IMR-90 (cell line): ENCODE data around the gene ABR. TPM values are rescaled to one million over a fixed set of nuclear protein-coding genes. Genes with fewer than 3 reads are reported as not detected.

ENCODE experiments used
- ATAC-seq: fragments of 200-7000 bp; cut with Tn5 transposase; 2 replicates; pipeline ENCODE4 v1.9.1; 2020; ENCODE audit warnings: low read depth, mild to moderate bottlenecking, moderate library complexity
- BruUV-seq: library from RNA; stranded (reverse); fragments of 400-500 nt; replicated peaks from 2 replicates; lab custom pipeline; 2021; lab: Mats Ljungman, UMichigan
- CTCF ChIA-PET: fragments of 300-600 bp; formaldehyde crosslinking; extraction: SDS; loops from one replicate; lab custom pipeline; 2021; ENCODE audit warnings: antibody characterized with exemption; lab: Yijun Ruan, JAX
- POLR2A ChIA-PET: fragments of 300-600 bp; sonication (Branson Sonifier 250); formaldehyde crosslinking; loops from one replicate; lab custom pipeline; 2022; ENCODE audit warnings: antibody characterized with exemption; ENCODE audit not compliant: unreplicated experiment; lab: Charles Lee
- DNase-seq: peaks from one replicate; pipeline ENCODE4 v3.0.0; 2013
- H2AFZ ChIP-seq: replicated peaks from 2 replicates; pipeline ENCODE3; 2013; ENCODE audit warnings: low read length, mild to moderate bottlenecking; ENCODE audit not compliant: poor library complexity
- H2AK5ac ChIP-seq: 2 replicates; pipeline ENCODE4 v1.6.1; 2013; ENCODE audit warnings: low read depth, low read length, inconsistent platforms
- H2AK9ac ChIP-seq: replicated peaks from 2 replicates; pipeline ENCODE3; 2013; ENCODE audit warnings: mild to moderate bottlenecking, low read depth, low read length, moderate library complexity; ENCODE audit not compliant: poor library complexity
- H2BK120ac ChIP-seq: 2 replicates; pipeline ENCODE4 v1.6.1; 2013; ENCODE audit warnings: low read depth, low read length, inconsistent platforms
- H2BK15ac ChIP-seq: 3 replicates; pipeline ENCODE4 v1.6.1; 2013; ENCODE audit warnings: low read depth, low read length, inconsistent platforms
- H2BK20ac ChIP-seq: 2 replicates; pipeline ENCODE4 v1.6.1; 2013; ENCODE audit warnings: low read depth, mild to moderate bottlenecking, inconsistent platforms, low read length, moderate library complexity
- H2BK5ac ChIP-seq: 2 replicates; pipeline ENCODE4 v1.6.1; 2013; ENCODE audit warnings: mild to moderate bottlenecking, low read depth, low read length, inconsistent platforms; ENCODE audit not compliant: poor library complexity, severe bottlenecking
- H3K14ac ChIP-seq: replicated peaks from 2 replicates; pipeline ENCODE4 v1.6.1; 2013; ENCODE audit warnings: low read depth, low read length, inconsistent platforms
- H3K18ac ChIP-seq: 2 replicates; pipeline ENCODE4 v1.6.1; 2013; ENCODE audit warnings: low read depth, low read length, control low read depth
- H3K23ac ChIP-seq: 2 replicates; pipeline ENCODE4 v1.6.1; 2013; ENCODE audit warnings: low read depth, low read length, inconsistent platforms
- H3K27ac ChIP-seq: 2 replicates; pipeline ENCODE4 v1.5.1; 2013; ENCODE audit warnings: mild to moderate bottlenecking, control low read depth, low read length; ENCODE audit not compliant: insufficient read depth
- H3K27me3 ChIP-seq: 2 replicates; pipeline ENCODE4 v1.6.1; 2013; ENCODE audit warnings: low read length; ENCODE audit not compliant: control insufficient read depth, insufficient read depth
- H3K36me3 ChIP-seq: 2 replicates; pipeline ENCODE4 v1.6.1; 2013; ENCODE audit warnings: low read length, mixed read lengths; ENCODE audit not compliant: control insufficient read depth, insufficient read depth
- H3K4ac ChIP-seq: 2 replicates; pipeline ENCODE4 v1.6.1; 2013; ENCODE audit warnings: low read depth, low read length, inconsistent platforms
- H3K4me1 ChIP-seq: 2 replicates; pipeline ENCODE4 v1.6.1; 2013; ENCODE audit warnings: low read length, mixed read lengths; ENCODE audit not compliant: control insufficient read depth, insufficient read depth
- H3K4me2 ChIP-seq: 2 replicates; pipeline ENCODE4 v1.6.1; 2013; ENCODE audit warnings: low read depth, mild to moderate bottlenecking, control low read depth, low read length, moderate library complexity
- H3K4me3 ChIP-seq: 2 replicates; pipeline ENCODE4 v1.5.1; 2013; ENCODE audit warnings: low read depth, mild to moderate bottlenecking, control low read depth, low read length, moderate library complexity; ENCODE audit not compliant: insufficient read depth
- H3K56ac ChIP-seq: 2 replicates; pipeline ENCODE4 v1.6.1; 2013; ENCODE audit warnings: low read length, inconsistent platforms; ENCODE audit not compliant: insufficient read depth; ENCODE audit errors: extremely low read depth
- H3K79me1 ChIP-seq, 2 experiments: 2 replicates each; pipeline ENCODE4 v1.6.1; 2013; ENCODE audit warnings: low read length in 2 of 2, inconsistent platforms in 1 of 2, low read depth in 1 of 2
- H3K9ac ChIP-seq: 2 replicates; pipeline ENCODE4 v1.6.1; 2013; ENCODE audit warnings: low read depth, low read length, control low read depth
- H3K9me1 ChIP-seq: 2 replicates; pipeline ENCODE4 v1.6.1; 2013; ENCODE audit warnings: low read length, inconsistent platforms; ENCODE audit not compliant: insufficient read depth
- H3K9me3 ChIP-seq: 2 replicates; pipeline ENCODE4 v1.6.1; 2013; ENCODE audit warnings: low read length; ENCODE audit not compliant: control insufficient read depth, insufficient read depth
- H4K20me1 ChIP-seq: 2 replicates; pipeline ENCODE4 v1.6.1; 2013; ENCODE audit warnings: low read length, inconsistent platforms; ENCODE audit not compliant: insufficient read depth
- H4K5ac ChIP-seq: 2 replicates; pipeline ENCODE4 v1.6.1; 2013; ENCODE audit warnings: mild to moderate bottlenecking, low read depth, low read length, control low read depth
- H4K8ac ChIP-seq, 2 experiments: 2 replicates each; pipeline ENCODE4 v1.6.1; 2013; ENCODE audit warnings: low read depth in 2 of 2, low read length in 2 of 2, control low read depth in 1 of 2, inconsistent platforms in 1 of 2
- H4K91ac ChIP-seq: 2 replicates; pipeline ENCODE4 v1.6.1; 2013; ENCODE audit warnings: low read depth, low read length, inconsistent platforms; ENCODE audit not compliant: insufficient read depth
- MAZ ChIP-seq: IDR thresholded peaks from 2 replicates; pipeline ENCODE4 v1.6.1; 2012; ENCODE audit warnings: low read depth, mild to moderate bottlenecking, low read length, improper control_type of control experiment, moderate library complexity, borderline replicate concordance
- MXI1 ChIP-seq: IDR thresholded peaks from 2 replicates; pipeline ENCODE4 v1.6.1; 2012; ENCODE audit warnings: low read depth, mild to moderate bottlenecking, low read length, moderate library complexity, borderline replicate concordance
- NFE2L2 ChIP-seq: fragments of 150-350 bp; IDR thresholded peaks from 2 replicates; pipeline ENCODE4 v1.6.1; 2016; ENCODE audit warnings: low read depth, mild to moderate bottlenecking, low read length
- POLR2A ChIP-seq: IDR thresholded peaks from 2 replicates; pipeline ENCODE4 v1.6.1; 2012; ENCODE audit warnings: mild to moderate bottlenecking, low read depth, low read length
- SMC3 ChIP-seq: fragments of 150-350 bp; IDR thresholded peaks from 2 replicates; pipeline ENCODE4 v1.6.1; 2016; ENCODE audit warnings: low read depth, mild to moderate bottlenecking, antibody characterized with exemption, low read length, moderate library complexity
- WGBS, 2 experiments: methylation state at CpG; one replicate each; pipeline versions ENCODE4 v1.1.5 to v1.1.7; 2013; ENCODE audit warnings: missing lambda C conversion rate in 2 of 2; ENCODE audit not compliant: insufficient read length in 1 of 2; ENCODE audit errors: extremely low coverage in 2 of 2; 5-methylcytosine and 5-hydroxymethylcytosine counted together
- dilution Hi-C: fragments of 300-500 bp; cut with HindIII; formaldehyde crosslinking; loops from one replicate; pipeline ENCODE4 v1.14.3; 2018; ENCODE audit warnings: low sequenced_read_pairs; ENCODE audit not compliant: unreplicated experiment
- in situ Hi-C: fragments of 300-500 bp; cut with MboI; formaldehyde crosslinking; loops from 3 replicates; pipeline ENCODE4 v1.14.3; 2019; ENCODE audit warnings: low sequenced_read_pairs, inconsistent platforms, mixed read lengths
- intact Hi-C: fragments of 100-400 bp; cut with micrococcal nuclease; formaldehyde crosslinking; loops from 2 replicates; pipeline ENCODE4 v1.10.0; 2022
- polyA plus RNA-seq, 3 experiments: library from polyadenylated mRNA; depleted of rRNA; stranded (reverse); fragments of >200 nt; gene quantifications; 2 replicates each; pipeline ENCODE4 v1.2.3, GENCODE V29; 2012; ENCODE audit warnings: low replicate concordance in 1 of 3
- total RNA-seq: library from RNA; depleted of rRNA; stranded (reverse); fragments of >200 nt; gene quantifications from 2 replicates; pipeline ENCODE4 v1.2.3, GENCODE V29; 2012
- TF ChIP-seq, protein P1 (sequence below): fragments of 150-350 bp; IDR thresholded peaks from 2 replicates; pipeline ENCODE4 v1.6.1; 2017; ENCODE audit warnings: mild to moderate bottlenecking, antibody characterized with exemption, low read length, low read depth

Gene ABR
- total and polyA plus RNA-seq, 2 of the 4 experiments (the other 2 are of a cell fraction) = 28.3 to 79.7 TPM

DNA sequence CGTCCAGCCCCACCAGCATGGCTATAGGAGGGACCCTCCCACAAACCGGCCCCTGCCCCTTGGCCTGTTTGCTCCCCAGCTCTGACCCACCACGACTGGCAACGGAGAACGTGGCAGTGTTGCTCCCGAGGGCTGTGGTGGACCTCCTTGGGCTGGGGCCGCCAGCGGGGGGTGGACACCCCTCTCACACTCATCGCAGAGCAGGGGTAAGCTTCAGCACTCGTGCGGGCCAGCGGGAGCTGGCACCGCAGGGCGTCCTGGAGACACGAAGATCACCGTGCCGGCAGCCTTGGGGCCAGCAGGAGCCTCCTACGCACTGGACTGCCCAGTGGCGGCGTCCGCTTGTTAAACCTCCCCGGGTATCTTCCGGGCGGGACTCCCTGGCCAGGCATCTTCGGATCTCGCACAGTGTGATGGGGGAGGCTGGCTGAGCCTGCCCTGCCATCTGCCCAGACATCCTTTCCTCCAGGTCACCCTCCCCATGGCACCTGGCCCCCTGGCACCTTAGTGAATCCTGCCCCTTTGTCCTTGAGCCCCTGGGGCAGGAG is 53.5 kb downstream of the ABR start:
- Histone ChIP-seq H3K4ac (no peak overlapping the region), H3K9me3 (0 out of 2 replicates have a peak, but pooled peaks cover 2% of the 10 kb centered on the region), H3K79me1 (no peaks in the 10 kb centered on the region), H3K27ac (no peak overlapping the region), H2AK5ac (no peak overlapping the region), H3K14ac (no peak overlapping the region), H4K5ac (no peak overlapping the region), H3K4me1 (no peaks in the 10 kb centered on the region; the same call in 1 of the 2 replicates), H3K56ac (no peak overlapping the region), H3K23ac (no peak overlapping the region), H3K4me3 (no peak overlapping the region), H3K9ac (no peak overlapping the region), H2AK9ac (peak overlapping the region; percentile 72), H3K4me2 (no peak overlapping the region), H2BK120ac (no peak overlapping the region), H4K20me1 (peaks cover 32% of the 10 kb centered on the region), H2BK15ac (no peak overlapping the region), H3K9me1 (no peaks in the 10 kb centered on the region), H2BK20ac (no peak overlapping the region), H2BK5ac (no peak overlapping the region), H4K8ac (no peak overlapping the region), H2AFZ (no peak overlapping the region), H3K27me3 (no peaks in the 10 kb centered on the region), H4K91ac (no peak overlapping the region), H3K36me3 (peaks cover 14% of the 10 kb centered on the region), H3K18ac (no peak overlapping the region)
- BruUV-seq = no TSS peak
- ChIA-PET CTCF (no interaction called here), POLR2A (no interaction called here)
- TF ChIP-seq, protein P1, sequence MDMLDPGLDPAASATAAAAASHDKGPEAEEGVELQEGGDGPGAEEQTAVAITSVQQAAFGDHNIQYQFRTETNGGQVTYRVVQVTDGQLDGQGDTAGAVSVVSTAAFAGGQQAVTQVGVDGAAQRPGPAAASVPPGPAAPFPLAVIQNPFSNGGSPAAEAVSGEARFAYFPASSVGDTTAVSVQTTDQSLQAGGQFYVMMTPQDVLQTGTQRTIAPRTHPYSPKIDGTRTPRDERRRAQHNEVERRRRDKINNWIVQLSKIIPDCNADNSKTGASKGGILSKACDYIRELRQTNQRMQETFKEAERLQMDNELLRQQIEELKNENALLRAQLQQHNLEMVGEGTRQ = no peak
- TF ChIP-seq NFE2L2 = no peak
- TF ChIP-seq POLR2A = no peak
- TF ChIP-seq SMC3 = no peak
- TF ChIP-seq MAZ = no peak
- TF ChIP-seq MXI1 = no peak
- dilution Hi-C loops (no loop called here), in situ Hi-C loops (loop anchor here (10.0 kb wide), 1 partner anchor 48 kb away; the partner anchor contains the start of gene ABR), intact Hi-C loops (no loop called here)
- WGBS, 2 experiments = 92% methylated on average over 9 of the region's 26 CpGs; no CpG with 5 or more reads in 1 of the 2 experiments
- DNase-seq (no peak), ATAC-seq (no peak)
